Stimulated activated naive B cell treated with anti-CD40 and anti-IgM and Interleukin-4, amounts not matched to agents 10 μg/mL and 1 μg/mL and 100 μg/mL, for 72 hours (primary cell): Measurements from ENCODE around the gene CAND1.

Experiments used
- ATAC-seq, 2 donors: fragments of 150-1000 bp; cut with Tn5 transposase; replicated peaks; 2 replicates each; pipeline ENCODE4 v1.10.0; 2021; ENCODE audit warnings: moderate library complexity in 1 of 2
- DNase-seq: peaks from one replicate; pipeline ENCODE4 v3.0.0; 2021
- H3K27ac Mint-ChIP-seq: one replicate; pipeline ENCODE4 v1.8.0; 2022; ENCODE audit warnings: mild to moderate bottlenecking, mixed read lengths
- H3K27me3 Mint-ChIP-seq, 2 donors: one replicate each; pipeline ENCODE4 v1.8.0; 2022; ENCODE audit warnings: mixed read lengths in 2 of 2
- H3K36me3 Mint-ChIP-seq, 2 donors: one replicate each; pipeline ENCODE4 v1.8.0; 2022; ENCODE audit warnings: mixed read lengths in 2 of 2, mild to moderate bottlenecking in 1 of 2
- H3K4me1 Mint-ChIP-seq, 2 donors: one replicate each; pipeline ENCODE4 v1.8.0; 2022; ENCODE audit warnings: mixed read lengths in 2 of 2, mild to moderate bottlenecking in 1 of 2
- H3K4me3 Mint-ChIP-seq, 2 donors: one replicate each; pipeline ENCODE4 v1.8.0; 2022; ENCODE audit warnings: mild to moderate bottlenecking in 2 of 2, mixed read lengths in 2 of 2, moderate library complexity in 1 of 2
- H3K9me3 Mint-ChIP-seq, 2 donors: one replicate each; pipeline ENCODE4 v1.8.0; 2022; ENCODE audit warnings: mixed read lengths in 2 of 2, mild to moderate bottlenecking in 1 of 2

CAND1 gene

GRCh38 chr12:67268896-67269632, at the start of gene CAND1:
Gene CAND1, plus strand, starts transcription at chr12:67269358. Its CDS starts 360 bp downstream, at chr12:67269718.
- peak within 1 kb of the TSS; percentile 83 to 87 for H3K4me3 Mint-ChIP-seq
- peaks cover 0 to 4% of the 10 kb centered on the region in 2 donors for H3K9me3 Mint-ChIP-seq
- H3K36me3 Mint-ChIP-seq, result peaks cover 7 to 10% of the 10 kb centered on the region in 2 donors
- peaks cover 12 to 27% of the 10 kb centered on the region in 2 donors for H3K4me1 Mint-ChIP-seq
- H3K27me3 Mint-ChIP-seq, result no peaks in the 10 kb centered on the region
- peak within 1 kb of the TSS; percentile 99 for H3K27ac Mint-ChIP-seq
- ATAC-seq, result peak; percentile 79 to 81
- peak; percentile 97 for DNase-seq

DNA sequence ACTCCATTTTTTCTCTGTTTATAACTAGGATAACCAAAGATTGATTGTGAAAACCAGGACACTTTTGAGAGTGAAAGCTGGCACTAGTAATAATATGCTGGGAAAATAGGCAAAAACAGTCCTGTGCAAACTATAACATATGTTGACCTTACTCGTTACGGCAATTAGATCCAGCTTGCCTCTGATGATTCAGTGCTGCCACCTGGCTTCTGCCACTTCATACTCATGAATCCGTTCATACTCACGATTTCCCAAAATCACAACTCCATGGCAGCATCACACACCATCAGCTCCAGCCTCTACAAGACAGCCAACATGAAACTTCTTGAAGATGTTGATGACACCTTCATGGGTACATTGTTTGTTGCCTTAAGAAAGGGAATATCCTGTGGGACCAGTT, 49.1 kb upstream of the CAND1 start:
- no peaks in the 10 kb centered on the region for H3K36me3 Mint-ChIP-seq
- peaks cover 0 to 8% of the 10 kb centered on the region in 2 donors for H3K27me3 Mint-ChIP-seq
- peaks cover 7 to 10% of the 10 kb centered on the region in 2 donors for H3K4me1 Mint-ChIP-seq
- DNase-seq, result no peak
- H3K4me3 Mint-ChIP-seq, result no peak overlapping the region
- H3K9me3 Mint-ChIP-seq, result no peaks in the 10 kb centered on the region
- ATAC-seq, result no peak
- no peak overlapping the region for H3K27ac Mint-ChIP-seq

DNA sequence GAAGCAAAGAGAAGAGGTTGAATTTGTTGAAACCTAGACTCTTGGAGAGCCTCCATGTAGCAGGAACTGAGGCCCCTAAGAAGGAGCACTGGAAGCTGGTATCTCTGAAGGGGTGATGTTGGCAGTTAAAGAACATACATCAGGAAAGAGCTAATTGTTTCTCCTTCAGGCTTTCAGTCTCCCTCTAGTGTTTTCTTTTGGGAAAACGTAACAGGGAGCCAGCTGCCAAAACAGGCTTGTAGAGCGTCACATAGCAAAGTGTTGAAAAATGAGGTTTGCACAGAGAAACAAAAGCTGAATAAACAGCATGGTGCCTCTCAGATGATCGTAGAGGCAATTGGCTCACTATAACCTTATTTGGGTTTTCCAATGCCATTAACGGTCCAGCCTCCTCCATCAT, 46.9 kb upstream of the CAND1 start:
- Mint-ChIP-seq H3K4me3 (no peak overlapping the region), H3K36me3 (no peaks in the 10 kb centered on the region), H3K27ac (no peak overlapping the region), H3K27me3 (peaks cover 0 to under 1% of the 10 kb centered on the region in 2 donors), H3K9me3 (peaks cover 2% of the 10 kb centered on the region in 2 donors), H3K4me1 (peaks cover 7 to 10% of the 10 kb centered on the region in 2 donors)
- ATAC-seq (no peak), DNase-seq (no peak)

DNA sequence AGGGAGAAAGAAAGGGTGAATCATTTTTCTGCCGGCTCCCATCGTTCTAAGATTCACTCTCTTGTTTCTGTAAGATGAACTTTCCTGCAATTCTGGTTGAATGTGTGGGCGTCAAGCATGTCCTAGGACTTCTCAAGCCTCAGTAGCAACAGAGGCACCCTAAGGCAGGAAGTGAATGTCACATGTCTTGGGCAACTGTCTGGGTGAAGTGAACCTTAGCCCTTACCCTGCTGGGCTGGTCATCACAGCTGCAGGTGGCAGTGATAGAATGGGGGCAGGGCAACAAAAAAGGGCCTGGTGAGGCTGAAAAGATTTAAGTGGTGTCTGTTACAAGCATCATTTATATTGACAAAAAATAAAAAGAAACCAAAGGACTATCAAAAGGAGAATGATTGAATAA, 45.9 kb upstream of the CAND1 start:
- ATAC-seq (peak; percentile 53 to 60), DNase-seq (no peak)
- Mint-ChIP-seq H3K36me3 (no peaks in the 10 kb centered on the region), H3K4me3 (no peak overlapping the region), H3K4me1 (peaks cover 7 to 10% of the 10 kb centered on the region in 2 donors), H3K9me3 (peaks cover 5 to 6% of the 10 kb centered on the region in 2 donors), H3K27me3 (no peaks in the 10 kb centered on the region), H3K27ac (no peak overlapping the region)

GRCh38 chr12:67237231-67237630, 31.9 kb upstream of the CAND1 start:
- no peak for DNase-seq
- Mint-ChIP-seq H3K9me3 (peaks cover 0 to 6% of the 10 kb centered on the region in 2 donors), H3K36me3 (peaks cover 0 to 2% of the 10 kb centered on the region in 2 donors), H3K4me1 (no peaks in the 10 kb centered on the region), H3K27ac (no peak overlapping the region), H3K4me3 (no peak overlapping the region), H3K27me3 (peaks cover 7 to 23% of the 10 kb centered on the region in 2 donors)
- no peak for ATAC-seq

GRCh38 chr12:67239061-67239460, 30.1 kb upstream of the CAND1 start:
- DNase-seq (no peak), ATAC-seq (no peak)
- peaks cover 7 to 17% of the 10 kb centered on the region in 2 donors for H3K27me3 Mint-ChIP-seq
- no peak overlapping the region for H3K27ac Mint-ChIP-seq
- H3K4me3 Mint-ChIP-seq, result no peak overlapping the region
- no peaks in the 10 kb centered on the region for H3K4me1 Mint-ChIP-seq
- H3K9me3 Mint-ChIP-seq, result peaks cover 0 to 6% of the 10 kb centered on the region in 2 donors
- H3K36me3 Mint-ChIP-seq, result peaks cover 0 to 2% of the 10 kb centered on the region in 2 donors

GRCh38 chr12:67241482-67241881, 27.7 kb upstream of the CAND1 start:
- Mint-ChIP-seq H3K27ac (no peak overlapping the region), H3K9me3 (no peaks in the 10 kb centered on the region), H3K4me1 (no peaks in the 10 kb centered on the region), H3K27me3 (peaks cover 0 to 4% of the 10 kb centered on the region in 2 donors), H3K36me3 (no peaks in the 10 kb centered on the region), H3K4me3 (no peak overlapping the region)
- DNase-seq (no peak), ATAC-seq (no peak)

DNA sequence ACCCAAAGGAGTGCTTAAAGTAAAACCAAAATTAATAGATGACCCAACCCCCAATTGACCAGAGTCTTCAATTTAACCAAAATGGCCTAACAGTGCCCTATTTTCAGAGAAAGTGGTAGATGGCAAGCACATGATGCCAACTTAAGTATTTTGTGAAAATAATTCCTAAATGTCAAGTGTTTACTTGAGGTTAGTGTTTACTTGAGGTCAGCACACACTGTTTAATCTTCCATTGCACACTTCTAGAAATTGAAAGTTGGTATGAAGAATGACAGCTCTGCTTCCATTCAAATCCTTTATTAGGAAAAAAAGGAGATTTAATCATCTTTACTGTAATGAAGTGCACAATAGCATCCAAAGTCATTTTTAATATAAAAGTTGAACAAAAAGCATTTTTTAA, 25.9 kb upstream of the CAND1 start:
- Mint-ChIP-seq H3K36me3 (no peaks in the 10 kb centered on the region), H3K4me3 (no peak overlapping the region), H3K27ac (no peak overlapping the region), H3K4me1 (no peaks in the 10 kb centered on the region), H3K9me3 (no peaks in the 10 kb centered on the region), H3K27me3 (peaks cover 0 to 9% of the 10 kb centered on the region in 2 donors)
- DNase-seq (no peak), ATAC-seq (no peak)

GRCh38 chr12:67245571-67245970, 23.6 kb upstream of the CAND1 start:
- Mint-ChIP-seq H3K9me3 (no peaks in the 10 kb centered on the region), H3K27me3 (peaks cover 0 to 10% of the 10 kb centered on the region in 2 donors), H3K4me1 (no peaks in the 10 kb centered on the region), H3K36me3 (no peaks in the 10 kb centered on the region), H3K27ac (no peak overlapping the region), H3K4me3 (no peak overlapping the region)
- no peak for ATAC-seq
- no peak for DNase-seq

- H3K4me1 Mint-ChIP-seq, result no peaks in the 10 kb centered on the region
- no peak for ATAC-seq
Observed at GRCh38 chr12:67251012-67251411, 18.1 kb upstream of the CAND1 start.

GRCh38 chr12:67254372-67255026, 14.7 kb upstream of the CAND1 start:
- H3K4me1 Mint-ChIP-seq, result no peaks in the 10 kb centered on the region
- H3K36me3 Mint-ChIP-seq, result no peaks in the 10 kb centered on the region
- no peak for DNase-seq
- no peak overlapping the region for H3K27ac Mint-ChIP-seq
- H3K9me3 Mint-ChIP-seq, result peaks cover 0 to 1% of the 10 kb centered on the region in 2 donors
- no peak overlapping the region for H3K4me3 Mint-ChIP-seq
- peaks cover 15 to 17% of the 10 kb centered on the region in 2 donors for H3K27me3 Mint-ChIP-seq
- ATAC-seq, result no peak

More at GRCh38 chr12:67251012-67251411, 18.1 kb upstream of the CAND1 start:
- Mint-ChIP-seq H3K27me3 (peaks cover 11% of the 10 kb centered on the region in 2 donors), H3K27ac (no peak overlapping the region), H3K9me3 (no peaks in the 10 kb centered on the region), H3K4me3 (no peak overlapping the region), H3K36me3 (no peaks in the 10 kb centered on the region)
- no peak for DNase-seq

DNA sequence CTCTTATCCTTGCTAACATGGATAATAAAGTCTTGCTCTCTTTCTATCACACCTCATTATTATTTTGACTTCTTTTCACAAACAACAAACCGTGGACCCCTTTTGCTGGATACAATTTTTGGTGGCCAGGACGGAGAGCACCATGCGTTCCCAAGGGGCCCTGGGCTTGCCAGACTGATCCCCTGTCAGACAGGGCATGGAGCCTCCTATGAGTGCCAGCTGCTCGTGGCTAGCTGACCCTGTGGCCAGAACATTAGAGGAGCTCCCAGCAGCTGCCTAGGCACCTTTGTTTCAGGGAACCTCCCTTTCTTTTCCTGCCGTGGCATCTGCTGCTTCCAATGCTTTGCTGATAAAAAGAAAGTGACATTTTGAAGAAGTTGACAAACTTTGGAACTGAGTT, 12.5 kb upstream of the CAND1 start:
- Mint-ChIP-seq H3K4me3 (no peak overlapping the region), H3K27me3 (peaks cover 9 to 10% of the 10 kb centered on the region in 2 donors), H3K9me3 (peaks cover 0 to 1% of the 10 kb centered on the region in 2 donors), H3K4me1 (no peaks in the 10 kb centered on the region), H3K36me3 (no peaks in the 10 kb centered on the region), H3K27ac (no peak overlapping the region)
- no peak for DNase-seq
- no peak for ATAC-seq

GRCh38 chr12:67263471-67263870, 5.7 kb upstream of the CAND1 start:
- no peaks in the 10 kb centered on the region for H3K27me3 Mint-ChIP-seq
- no peak for ATAC-seq
- peaks cover 0 to 4% of the 10 kb centered on the region in 2 donors for H3K9me3 Mint-ChIP-seq
- DNase-seq, result no peak
- peaks cover 0 to 3% of the 10 kb centered on the region in 2 donors for H3K4me1 Mint-ChIP-seq
- H3K27ac Mint-ChIP-seq, result no peak overlapping the region
- no peak overlapping the region for H3K4me3 Mint-ChIP-seq
- peaks cover 3 to 4% of the 10 kb centered on the region in 2 donors for H3K36me3 Mint-ChIP-seq

GRCh38 chr12:67268335-67268895, 743 bp upstream of the CAND1 start:
- H3K27me3 Mint-ChIP-seq, result no peaks in the 10 kb centered on the region
- H3K4me3 Mint-ChIP-seq, result peak overlapping the region; percentile 83 to 87
- peaks cover 8 to 9% of the 10 kb centered on the region in 2 donors for H3K36me3 Mint-ChIP-seq
- DNase-seq, result peak; percentile 89
- H3K9me3 Mint-ChIP-seq, result peaks cover 0 to 4% of the 10 kb centered on the region in 2 donors
- peak overlapping the region; percentile 99 for H3K27ac Mint-ChIP-seq
- ATAC-seq, result peak; percentile 77 to 80
- H3K4me1 Mint-ChIP-seq, result peaks cover 10 to 24% of the 10 kb centered on the region in 2 donors
